Measurements from ENCODE around the gene GMEB2.
"Not testable (repeated sequence)": the region's sequence is repeated elsewhere in the genome, so short reads cannot be mapped to it uniquely, and the experiment has no call there.

Gene GMEB2

GRCh38 chr20:63613863-63614594, 12.9 kb downstream of the GMEB2 start:
- DNase-seq (ENCODE audit: low read depth in 2 of 2), result not testable (repeated sequence)

GRCh38 chr20:63612276-63612931, 14.5 kb downstream of the GMEB2 start:
- no peak for DNase-seq (ENCODE audit: low read depth in 2 of 2)

GRCh38 chr20:63611646-63612045, 15.3 kb downstream of the GMEB2 start:
- no peak for DNase-seq (ENCODE audit: low read depth in 2 of 2)

- DNase-seq (ENCODE audit: low read depth in 2 of 2), result no peak
Observed at GRCh38 chr20:63610581-63611435, 16.1 kb downstream of the GMEB2 start.

- no peak for DNase-seq (ENCODE audit: low read depth in 2 of 2)
Observed at GRCh38 chr20:63606686-63607085, 20.2 kb downstream of the GMEB2 start.

GRCh38 chr20:63602321-63602720, 24.6 kb downstream of the GMEB2 start:
- no peak for DNase-seq (ENCODE audit: low read depth in 2 of 2)

- DNase-seq (ENCODE audit: low read depth in 2 of 2), result not testable (repeated sequence)
Observed at GRCh38 chr20:63601679-63602078, 25.2 kb downstream of the GMEB2 start.

GRCh38 chr20:63599396-63600050, 27.4 kb downstream of the GMEB2 start:
- no peak for DNase-seq (ENCODE audit: low read depth in 2 of 2)

GRCh38 chr20:63598479-63599395, 28.2 kb downstream of the GMEB2 start:
- no peak for DNase-seq (ENCODE audit: low read depth in 2 of 2)

- DNase-seq (ENCODE audit: low read depth in 2 of 2), result no peak
Observed at GRCh38 chr20:63597651-63598478, 29.0 kb downstream of the GMEB2 start.

GRCh38 chr20:63596423-63596822, 30.5 kb downstream of the GMEB2 start:
- no peak for DNase-seq (ENCODE audit: low read depth in 2 of 2)

- no peak for DNase-seq (ENCODE audit: low read depth in 2 of 2)
Observed at GRCh38 chr20:63595416-63596127, 31.3 kb downstream of the GMEB2 start.

- no peak for DNase-seq (ENCODE audit: low read depth in 2 of 2)
Observed at GRCh38 chr20:63594043-63594561, 32.8 kb downstream of the GMEB2 start.

GRCh38 chr20:63592661-63593060, 34.2 kb downstream of the GMEB2 start:
- no peak for DNase-seq (ENCODE audit: low read depth in 2 of 2)

- DNase-seq (ENCODE audit: low read depth in 2 of 2), result no peak
Observed at GRCh38 chr20:63591786-63592355, 35.0 kb downstream of the GMEB2 start.

GRCh38 chr20:63591147-63591533, 35.8 kb downstream of the GMEB2 start:
- no peak for DNase-seq (ENCODE audit: low read depth in 2 of 2)

GRCh38 chr20:63590218-63591146, 36.4 kb downstream of the GMEB2 start:
- DNase-seq (ENCODE audit: low read depth in 2 of 2), result no peak
